HEK293T (cell line): ENCODE data around the gene ZBTB42.

ENCODE experiments used
- ARNT ChIP-seq: fragments of 450-650 bp; IDR thresholded peaks from 2 replicates; pipeline ENCODE4 v1.6.1; 2017; ENCODE audit warnings: mild to moderate bottlenecking
- BHLHE40 ChIP-seq: fragments of 450-650 bp; IDR thresholded peaks from 2 replicates; pipeline ENCODE4 v1.6.1; 2016; ENCODE audit warnings: mild to moderate bottlenecking, moderate library complexity, borderline replicate concordance
- CTBP1 ChIP-seq: fragments of 450-650 bp; IDR thresholded peaks from 2 replicates; pipeline ENCODE4 v1.6.1; 2016; ENCODE audit warnings: borderline replicate concordance
- ELF4 ChIP-seq: fragments of 450-650 bp; IDR thresholded peaks from 2 replicates; pipeline ENCODE4 v1.6.1; 2017; ENCODE audit warnings: antibody characterized with exemption
- FOXA1 ChIP-seq: fragments of 450-650 bp; IDR thresholded peaks from 2 replicates; pipeline ENCODE4 v1.6.1; 2016; ENCODE audit warnings: mild to moderate bottlenecking
- FOXK2 ChIP-seq: fragments of 450-650 bp; IDR thresholded peaks from 2 replicates; pipeline ENCODE4 v1.6.1; 2016; ENCODE audit warnings: mild to moderate bottlenecking
- HDGF ChIP-seq: fragments of 450-650 bp; IDR thresholded peaks from 2 replicates; pipeline ENCODE4 v1.6.1; 2017; ENCODE audit warnings: antibody characterized with exemption, borderline replicate concordance
- LEF1 ChIP-seq: fragments of 450-650 bp; IDR thresholded peaks from 2 replicates; pipeline ENCODE4 v1.6.1; 2017; ENCODE audit warnings: mild to moderate bottlenecking, borderline replicate concordance
- NFRKB ChIP-seq: fragments of 450-650 bp; IDR thresholded peaks from 2 replicates; pipeline ENCODE4 v1.6.1; 2016; ENCODE audit warnings: mild to moderate bottlenecking, moderate library complexity
- SP1 ChIP-seq: fragments of 450-650 bp; IDR thresholded peaks from 2 replicates; pipeline ENCODE4 v1.6.1; 2017
- SUZ12 ChIP-seq: fragments of 450-650 bp; IDR thresholded peaks from 2 replicates; pipeline ENCODE4 v1.6.1; 2016; ENCODE audit warnings: mild to moderate bottlenecking
- TARDBP ChIP-seq: fragments of 450-650 bp; IDR thresholded peaks from 2 replicates; pipeline ENCODE4 v1.6.1; 2016

DNA sequence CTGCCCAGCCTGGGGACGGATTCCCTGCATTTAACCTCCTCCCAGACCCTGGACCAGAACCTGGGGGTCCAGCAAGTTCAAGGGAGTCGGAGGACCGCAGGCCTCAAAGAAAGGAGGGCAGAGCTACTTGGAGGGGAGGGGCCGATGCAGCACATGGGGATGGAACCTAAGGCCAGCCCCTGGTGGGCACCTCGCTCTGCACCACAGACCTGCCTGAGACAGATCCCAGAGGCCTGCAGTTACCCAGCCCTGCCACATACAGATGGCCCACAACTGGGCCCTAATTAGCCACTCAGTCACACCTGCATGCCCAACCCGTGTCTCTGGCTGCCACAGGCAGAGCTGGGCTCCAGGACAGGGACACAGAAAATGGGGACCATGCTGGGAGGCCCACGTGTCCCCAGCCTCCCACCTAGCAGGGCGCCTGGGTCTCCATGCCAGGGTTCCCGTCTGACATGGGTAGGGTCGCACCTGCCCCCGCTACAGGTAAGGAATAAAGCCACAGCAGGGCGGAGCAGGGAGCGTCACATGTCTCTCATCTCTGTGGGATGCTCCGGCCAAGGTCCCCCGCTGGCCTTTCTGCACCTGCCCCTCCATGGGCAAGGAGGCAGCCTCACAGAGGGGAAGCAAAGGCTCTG is 22.1 kb upstream of the ZBTB42 start:
- TF ChIP-seq FOXA1 (no peak), FOXK2 (no peak), HDGF (no peak), BHLHE40 (no peak), NFRKB (no peak), ARNT (no peak), SP1 (no peak), TARDBP (no peak), ELF4 (no peak), LEF1 (no peak), CTBP1 (no peak), SUZ12 (no peak)
